HG03064 (cell line): Measurements from ENCODE around the gene C11orf71.
A peak's percentile ranks its signal among the peaks of the same experiment; 100 is the strongest.

Experiments used
- ATAC-seq: cut with Tn5 transposase; IDR thresholded peaks from one replicate; pipeline ENCODE4 v1.9.1; 2021; ENCODE audit warnings: low read depth; ENCODE audit not compliant: unreplicated experiment

C11orf71 gene

GRCh38 chr11:114400216-114400914 lies at the start of gene C11orf71, which contains the start of gene RBM7:
Gene C11orf71 (minus strand): TSS chr11:114400511. CDS start chr11:114400331, 180 bp downstream.
Gene RBM7 (plus strand): TSS chr11:114400666. CDS start chr11:114400672, 6 bp downstream.
- ATAC-seq = peak; percentile 92

GRCh38 chr11:114449845-114450244 lies 49.5 kb upstream of the C11orf71 start:
- no peak for ATAC-seq

GRCh38 chr11:114448749-114449482 lies 48.6 kb upstream of the C11orf71 start:
- ATAC-seq = no peak

GRCh38 chr11:114447892-114448291 lies 47.6 kb upstream of the C11orf71 start:
- ATAC-seq = no peak

- ATAC-seq = no peak
These were observed 47.1 kb upstream of the C11orf71 start for GRCh38 chr11:114447444-114447843.

- ATAC-seq = no peak
These were observed 42.2 kb upstream of the C11orf71 start for GRCh38 chr11:114442536-114442935.

- no peak for ATAC-seq
These were observed 41.6 kb upstream of the C11orf71 start for GRCh38 chr11:114441921-114442320.

GRCh38 chr11:114440971-114441763 lies 40.9 kb upstream of the C11orf71 start:
- no peak for ATAC-seq

GRCh38 chr11:114440121-114440860 lies 40.0 kb upstream of the C11orf71 start:
- ATAC-seq = no peak

GRCh38 chr11:114439229-114440120 lies 39.2 kb upstream of the C11orf71 start, which contains the start of gene REXO2:
Gene REXO2 (plus strand): TSS chr11:114439467. CDS start chr11:114439529, 62 bp downstream.
- peak; percentile 99 for ATAC-seq

- no peak for ATAC-seq
These were observed 38.0 kb upstream of the C11orf71 start for GRCh38 chr11:114438303-114438702.

GRCh38 chr11:114433376-114433775 lies 33.1 kb upstream of the C11orf71 start:
- ATAC-seq = no peak

- ATAC-seq = no peak
These were observed 32.6 kb upstream of the C11orf71 start for GRCh38 chr11:114432893-114433292.

- ATAC-seq = no peak
These were observed 30.0 kb upstream of the C11orf71 start for GRCh38 chr11:114430290-114430689.

- no peak for ATAC-seq
These were observed 26.0 kb upstream of the C11orf71 start for GRCh38 chr11:114426280-114426679.

GRCh38 chr11:114416441-114416961 lies 16.2 kb upstream of the C11orf71 start:
- ATAC-seq = no peak

- no peak for ATAC-seq
These were observed 13.6 kb upstream of the C11orf71 start for GRCh38 chr11:114413958-114414357.

GRCh38 chr11:114412946-114413345 lies 12.6 kb upstream of the C11orf71 start:
- ATAC-seq = no peak

GRCh38 chr11:114401311-114401710 lies 1.0 kb upstream of the C11orf71 start:
- ATAC-seq = no peak
